Adrenal gland (tissue), 5 donors: Measurements from ENCODE around the gene BIRC5.

Source experiments
- POLR2A ChIP-seq, 2 donors: fragments of 450-650 bp; IDR thresholded peaks; one replicate each; pipeline ENCODE4 v1.6.1; 2017; ENCODE audit warnings: antibody characterized with exemption in 2 of 2, mild to moderate bottlenecking in 2 of 2, moderate library complexity in 1 of 2
- TF ChIP-seq, protein P1 (sequence below), 6 experiments: fragments of 450-650 bp in 4 of 6; fragments of 200-600 bp in 2 of 6; sonication (generic) in 1 of 6; IDR thresholded peaks; 1 replicate in 5 of 6; 2 replicates in 1 of 6; pipeline versions ENCODE4 v1.5.1 to v1.8.0; 2016 to 2021; ENCODE audit warnings: antibody characterized with exemption in 6 of 6, mild to moderate bottlenecking in 2 of 6, moderate library complexity in 1 of 6
- donor health status: DM: no; HTN: no; CAD: no.

DNA sequence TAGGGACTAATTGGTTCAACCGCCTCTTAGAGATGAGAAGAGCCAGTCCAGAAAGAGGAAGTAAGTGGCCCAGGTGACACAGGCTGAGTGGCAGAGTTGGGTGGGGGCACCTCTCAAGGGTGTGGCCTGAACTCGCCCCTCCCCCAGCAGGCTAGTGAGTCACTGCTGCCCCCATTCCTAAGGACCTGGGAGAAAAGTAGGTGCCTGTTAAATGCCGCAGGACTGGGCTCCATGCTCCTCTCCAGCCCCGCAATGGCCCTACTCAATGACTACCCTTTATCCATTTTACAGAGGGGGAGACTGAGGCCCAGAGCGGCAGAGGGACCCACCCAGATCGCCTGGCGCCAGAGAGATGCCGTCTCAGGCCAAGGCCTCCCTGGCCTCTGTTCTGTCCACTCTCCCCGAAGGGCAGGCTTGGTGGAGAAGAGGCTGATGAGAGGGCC, 25.5 kb downstream of the BIRC5 start:
- TF ChIP-seq, protein P1, sequence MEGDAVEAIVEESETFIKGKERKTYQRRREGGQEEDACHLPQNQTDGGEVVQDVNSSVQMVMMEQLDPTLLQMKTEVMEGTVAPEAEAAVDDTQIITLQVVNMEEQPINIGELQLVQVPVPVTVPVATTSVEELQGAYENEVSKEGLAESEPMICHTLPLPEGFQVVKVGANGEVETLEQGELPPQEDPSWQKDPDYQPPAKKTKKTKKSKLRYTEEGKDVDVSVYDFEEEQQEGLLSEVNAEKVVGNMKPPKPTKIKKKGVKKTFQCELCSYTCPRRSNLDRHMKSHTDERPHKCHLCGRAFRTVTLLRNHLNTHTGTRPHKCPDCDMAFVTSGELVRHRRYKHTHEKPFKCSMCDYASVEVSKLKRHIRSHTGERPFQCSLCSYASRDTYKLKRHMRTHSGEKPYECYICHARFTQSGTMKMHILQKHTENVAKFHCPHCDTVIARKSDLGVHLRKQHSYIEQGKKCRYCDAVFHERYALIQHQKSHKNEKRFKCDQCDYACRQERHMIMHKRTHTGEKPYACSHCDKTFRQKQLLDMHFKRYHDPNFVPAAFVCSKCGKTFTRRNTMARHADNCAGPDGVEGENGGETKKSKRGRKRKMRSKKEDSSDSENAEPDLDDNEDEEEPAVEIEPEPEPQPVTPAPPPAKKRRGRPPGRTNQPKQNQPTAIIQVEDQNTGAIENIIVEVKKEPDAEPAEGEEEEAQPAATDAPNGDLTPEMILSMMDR (IDR thresholded peaks at IDR 0.05), result no peak
- no peak for TF ChIP-seq POLR2A (IDR thresholded peaks at IDR 0.05)
